Kidney (tissue), 14 donors: ENCODE measurements around the gene IL1RAPL2. TPM values are rescaled to one million over a fixed set of nuclear protein-coding genes. Genes with fewer than 3 reads are reported as not detected.
A peak's percentile ranks its signal among the peaks of the same experiment; 100 is the strongest.
"Not testable (repeated sequence)": the region's sequence is repeated elsewhere in the genome, so short reads cannot be mapped to it uniquely, and the experiment has no call there.

Experiments
- DNase-seq, 5 donors: peaks; one replicate each; pipeline ENCODE4 v3.0.0-alpha.2; 2013 to 2020
- FAIRE-seq: peaks from 2 replicates; lab custom pipeline; 2012; peaks lifted over from hg19 to GRCh38; lab: Jason Lieb, UNC
- H3K27ac ChIP-seq, 2 donors: one replicate each; pipeline ENCODE4 v1.7.0; 2013; ENCODE audit warnings: low read depth in 2 of 2, low read length in 2 of 2, inconsistent platforms in 1 of 2
- H3K27me3 ChIP-seq: one replicate; pipeline ENCODE4 v1.7.1; 2013; ENCODE audit warnings: low read length, inconsistent platforms; ENCODE audit not compliant: control insufficient read depth, insufficient read depth
- H3K36me3 ChIP-seq, 3 donors: one replicate each; pipeline versions ENCODE4 v1.7.0 to v1.7.1; 2013; ENCODE audit warnings: low read length in 3 of 3, control low read depth in 1 of 3, inconsistent platforms in 1 of 3; ENCODE audit not compliant: insufficient read depth in 3 of 3, control insufficient read depth in 2 of 3
- H3K4me1 ChIP-seq, 3 donors: one replicate each; pipeline versions ENCODE4 v1.7.0 to v1.7.1; 2013; ENCODE audit warnings: low read length in 3 of 3, inconsistent platforms in 1 of 3, low read depth in 1 of 3; ENCODE audit not compliant: control insufficient read depth in 2 of 3, insufficient read depth in 2 of 3
- H3K4me3 ChIP-seq, 3 donors: one replicate each; pipeline versions ENCODE4 v1.7.0 to v1.8.1; 2013; ENCODE audit warnings: low read length in 3 of 3, control low read depth in 1 of 3, inconsistent platforms in 1 of 3
- H3K9ac ChIP-seq, 3 donors: one replicate each; pipeline versions ENCODE4 v1.7.0 to v1.7.1; 2013; ENCODE audit warnings: low read length in 3 of 3, control low read depth in 1 of 3, inconsistent platforms in 1 of 3
- H3K9me3 ChIP-seq, 3 donors: one replicate each; pipeline versions ENCODE4 v1.7.0 to v1.7.1; 2013; ENCODE audit warnings: low read length in 3 of 3, control low read depth in 1 of 3, inconsistent platforms in 1 of 3; ENCODE audit not compliant: control insufficient read depth in 2 of 3, insufficient read depth in 1 of 3
- intact Hi-C: fragments of 100-400 bp; cut with DNase I; formaldehyde crosslinking; loops from one replicate; pipeline ENCODE4 v1.11.1; 2022
- polyA plus RNA-seq: library from polyadenylated mRNA; stranded (reverse); fragments of 350-450 nt; fragmentation: Illumina TruSeq; extraction: RNeasy Lipid Tissue Mini Kit (QIAGEN cat#74804); gene quantifications from one replicate; pipeline ENCODE4 v1.2.3, GENCODE V29; 2014; ENCODE audit warnings: low read depth, low replicate concordance; ENCODE audit not compliant: insufficient read depth
- total RNA-seq: library from RNA; stranded (reverse); fragmentation: NEBNext Ultra II Directional; extraction: Animal tissue kit (Norgen Biotek cat#: 25700); gene quantifications from one replicate; pipeline ENCODE4 v1.2.1, GENCODE V29; 2021
- TF ChIP-seq, protein P1 (sequence below): IDR thresholded peaks from 3 replicates; pipeline ENCODE4 v1.5.1; 2012; ENCODE audit warnings: mild to moderate bottlenecking, moderate library complexity, borderline replicate concordance; ENCODE audit not compliant: insufficient read depth; ENCODE audit errors: extremely low read depth
- donor health status: control.
- donor health status: control.
- donor health status: control.
- donor health status: control.
- donor health status: control.
- donor health status: DM: yes; HTN: yes; CAD: no.
- donor health status: Normal renal cell carcinoma (clear cell type).

IL1RAPL2 gene
- total and polyA plus RNA-seq, 2 donors from 2014 or later, result 0.13 to 0.25 TPM

DNA sequence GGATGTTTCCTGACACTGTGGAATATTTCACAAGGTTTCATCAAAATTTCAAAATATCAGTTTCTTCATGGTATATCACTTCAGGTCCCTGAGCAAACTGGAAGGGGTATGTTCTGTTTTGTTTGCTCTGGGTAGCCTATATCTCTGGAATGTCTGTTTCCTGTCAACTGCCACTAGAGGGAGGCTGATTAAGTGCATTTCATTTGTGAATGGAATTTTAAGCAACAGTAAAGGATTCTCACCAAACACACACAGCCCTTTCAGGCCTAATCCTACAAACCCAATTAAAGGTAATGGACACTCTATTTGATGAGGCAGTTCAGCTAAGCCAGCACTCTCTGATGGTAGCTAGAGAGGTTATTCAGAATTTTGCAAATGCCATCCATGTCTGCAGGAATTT lies 347.3 kb downstream of the IL1RAPL2 start:
- Histone ChIP-seq H3K4me3 (no peak overlapping the region), H3K36me3 (no peaks in the 10 kb centered on the region), H3K27me3 (no peaks in the 10 kb centered on the region), H3K4me1 (no peaks in the 10 kb centered on the region), H3K9me3 (no peaks in the 10 kb centered on the region), H3K27ac (no peak overlapping the region), H3K9ac (no peak overlapping the region)
- intact Hi-C loops, result no loop called here
- FAIRE-seq (peak; percentile 8), DNase-seq (peak in 2 of 5 donors; percentile 29 to 45)
- TF ChIP-seq, protein P1, sequence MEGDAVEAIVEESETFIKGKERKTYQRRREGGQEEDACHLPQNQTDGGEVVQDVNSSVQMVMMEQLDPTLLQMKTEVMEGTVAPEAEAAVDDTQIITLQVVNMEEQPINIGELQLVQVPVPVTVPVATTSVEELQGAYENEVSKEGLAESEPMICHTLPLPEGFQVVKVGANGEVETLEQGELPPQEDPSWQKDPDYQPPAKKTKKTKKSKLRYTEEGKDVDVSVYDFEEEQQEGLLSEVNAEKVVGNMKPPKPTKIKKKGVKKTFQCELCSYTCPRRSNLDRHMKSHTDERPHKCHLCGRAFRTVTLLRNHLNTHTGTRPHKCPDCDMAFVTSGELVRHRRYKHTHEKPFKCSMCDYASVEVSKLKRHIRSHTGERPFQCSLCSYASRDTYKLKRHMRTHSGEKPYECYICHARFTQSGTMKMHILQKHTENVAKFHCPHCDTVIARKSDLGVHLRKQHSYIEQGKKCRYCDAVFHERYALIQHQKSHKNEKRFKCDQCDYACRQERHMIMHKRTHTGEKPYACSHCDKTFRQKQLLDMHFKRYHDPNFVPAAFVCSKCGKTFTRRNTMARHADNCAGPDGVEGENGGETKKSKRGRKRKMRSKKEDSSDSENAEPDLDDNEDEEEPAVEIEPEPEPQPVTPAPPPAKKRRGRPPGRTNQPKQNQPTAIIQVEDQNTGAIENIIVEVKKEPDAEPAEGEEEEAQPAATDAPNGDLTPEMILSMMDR, result no peak

DNA sequence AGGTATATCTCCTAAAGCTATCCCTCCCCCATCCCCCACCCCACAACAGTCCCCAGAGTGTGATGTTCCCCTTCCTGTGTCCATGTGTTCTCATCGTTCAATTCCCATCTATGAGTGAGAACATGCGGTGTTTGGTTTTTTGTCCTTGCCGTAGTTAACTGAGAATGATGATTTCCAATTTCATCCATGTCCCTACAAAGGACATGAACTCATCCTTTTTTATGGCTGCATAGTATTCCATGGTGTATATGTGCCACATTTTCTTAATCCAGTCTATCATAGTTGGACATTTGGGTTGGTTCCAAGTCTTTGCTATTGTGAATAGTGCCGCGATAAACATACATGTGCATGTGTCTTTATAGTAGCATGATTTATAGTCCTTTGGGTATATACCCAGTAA lies 348.7 kb downstream of the IL1RAPL2 start:
- H3K27ac ChIP-seq, intact Hi-C loops, FAIRE-seq, DNase-seq, H3K4me3 ChIP-seq, H3K9me3 ChIP-seq, H3K36me3 ChIP-seq, H3K27me3 ChIP-seq, H3K4me1 ChIP-seq, H3K9ac ChIP-seq: not testable (repeated sequence)

DNA sequence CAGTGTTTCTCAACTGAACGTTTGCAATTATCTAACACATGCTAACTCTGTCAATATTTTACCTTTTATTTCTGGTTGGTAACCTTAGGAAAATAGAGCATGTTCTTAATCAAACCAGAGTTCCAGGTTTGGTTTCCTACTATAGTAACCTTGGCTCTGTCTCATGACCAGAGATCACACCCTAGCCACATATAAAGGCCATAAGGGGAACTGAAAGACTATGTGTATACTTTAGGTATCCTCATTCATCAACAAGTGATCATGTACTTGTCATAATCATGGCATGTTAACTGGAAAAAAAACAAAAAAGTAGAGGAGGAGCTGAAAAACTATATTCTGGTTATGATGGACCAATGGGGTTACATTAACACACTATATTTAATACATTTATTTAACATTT lies 352.1 kb downstream of the IL1RAPL2 start:
- Histone ChIP-seq H3K4me3 (no peak overlapping the region), H3K27me3 (no peaks in the 10 kb centered on the region), H3K9me3 (no peaks in the 10 kb centered on the region), H3K36me3 (no peaks in the 10 kb centered on the region), H3K9ac (no peak overlapping the region), H3K27ac (no peak overlapping the region), H3K4me1 (no peaks in the 10 kb centered on the region)
- DNase-seq (no peak), FAIRE-seq (no peak)
- intact Hi-C loops, result no loop called here
- TF ChIP-seq, protein P1, result no peak

- no peak overlapping the region for H3K27ac ChIP-seq
- no peaks in the 10 kb centered on the region for H3K36me3 ChIP-seq
- TF ChIP-seq, protein P1, result no peak
- no peaks in the 10 kb centered on the region for H3K27me3 ChIP-seq
- H3K4me3 ChIP-seq, result no peak overlapping the region
- DNase-seq, result no peak
- H3K9ac ChIP-seq, result no peak overlapping the region
- no peaks in the 10 kb centered on the region for H3K9me3 ChIP-seq
- no peaks in the 10 kb centered on the region for H3K4me1 ChIP-seq
- intact Hi-C loops, result no loop called here
- no peak for FAIRE-seq
Measured at GRCh38 chrX:104921584-104922205, 355.7 kb downstream of the IL1RAPL2 start.
